ENCODE results near the gene ADCY9.

The ADCY9 gene

GRCh38 chr16:4116325-4117249, at the start of gene ADCY9:
ADCY9 (minus strand) TSS chr16:4116442; CDS start chr16:4115442, 1,000 bp downstream.
- no peaks in the 10 kb centered on the region for H3K27me3 ChIP-seq (ENCODE audit: low read length)
- no peaks in the 10 kb centered on the region for H3F3A ChIP-seq (ENCODE audit: insufficient read depth)
- H3K4me3 ChIP-seq (ENCODE audit: insufficient read depth, low read length, poor library complexity, severe bottlenecking), result no peak within 1 kb of the TSS
- H3K9me2 ChIP-seq (replicated peaks; ENCODE audit: insufficient read depth, low read length), result no peaks in the 10 kb centered on the region
- H3K27ac ChIP-seq (ENCODE audit: low read depth, low read length), result no peak within 1 kb of the TSS
- no peaks in the 10 kb centered on the region for H4K20me1 ChIP-seq (ENCODE audit: low read depth, low read length)
- TF ChIP-seq EZH2phosphoT487 (conservative IDR thresholded peaks at IDR 0.05; ENCODE audit: low read length) (no peak), CTCF (IDR thresholded peaks at IDR 0.05; ENCODE audit: insufficient read depth, low read length, poor library complexity, severe bottlenecking) (no peak)
- H3K9ac ChIP-seq (ENCODE audit: low read length), result no peak within 1 kb of the TSS
- no peak within 1 kb of the TSS for H3K4me2 ChIP-seq (ENCODE audit: low read depth, low read length, poor library complexity, severe bottlenecking)
- H3K9me3 ChIP-seq (ENCODE audit: insufficient read depth, low read length), result no peaks in the 10 kb centered on the region
- no peaks in the 10 kb centered on the region for H3K79me2 ChIP-seq (ENCODE audit: insufficient read depth, low read length)
- no peaks in the 10 kb centered on the region for H3K36me3 ChIP-seq (ENCODE audit: low read length)
- H2AFZ ChIP-seq (ENCODE audit: low read depth, low read length, severe bottlenecking), result no peak within 1 kb of the TSS

- H3K4me2 ChIP-seq (ENCODE audit: low read depth, low read length, poor library complexity, severe bottlenecking), result no peak overlapping the region
- no peaks in the 10 kb centered on the region for H3K9me3 ChIP-seq (ENCODE audit: insufficient read depth, low read length)
- H3K27ac ChIP-seq (ENCODE audit: low read depth, low read length), result no peak overlapping the region
- no peak overlapping the region for H3K9ac ChIP-seq (ENCODE audit: low read length)
- H3K79me2 ChIP-seq (ENCODE audit: insufficient read depth, low read length), result no peaks in the 10 kb centered on the region
- no peaks in the 10 kb centered on the region for H4K20me1 ChIP-seq (ENCODE audit: low read depth, low read length)
- no peaks in the 10 kb centered on the region for H3K36me3 ChIP-seq (ENCODE audit: low read length)
- no peak for TF ChIP-seq EZH2phosphoT487 (conservative IDR thresholded peaks at IDR 0.05; ENCODE audit: low read length)
- TF ChIP-seq CTCF (IDR thresholded peaks at IDR 0.05; ENCODE audit: insufficient read depth, low read length, poor library complexity, severe bottlenecking), result no peak
- no peaks in the 10 kb centered on the region for H3K9me2 ChIP-seq (replicated peaks; ENCODE audit: insufficient read depth, low read length)
- H3K4me3 ChIP-seq (ENCODE audit: insufficient read depth, low read length, poor library complexity, severe bottlenecking), result no peak overlapping the region
- H2AFZ ChIP-seq (ENCODE audit: low read depth, low read length, severe bottlenecking), result no peak overlapping the region
- no peaks in the 10 kb centered on the region for H3F3A ChIP-seq (ENCODE audit: insufficient read depth)
- 0 out of 2 replicates have a peak, but pooled peaks cover 2% of the 10 kb centered on the region for H3K27me3 ChIP-seq (ENCODE audit: low read length)
Measured at GRCh38 chr16:4160658-4161430, 44.6 kb upstream of the ADCY9 start.

DNA sequence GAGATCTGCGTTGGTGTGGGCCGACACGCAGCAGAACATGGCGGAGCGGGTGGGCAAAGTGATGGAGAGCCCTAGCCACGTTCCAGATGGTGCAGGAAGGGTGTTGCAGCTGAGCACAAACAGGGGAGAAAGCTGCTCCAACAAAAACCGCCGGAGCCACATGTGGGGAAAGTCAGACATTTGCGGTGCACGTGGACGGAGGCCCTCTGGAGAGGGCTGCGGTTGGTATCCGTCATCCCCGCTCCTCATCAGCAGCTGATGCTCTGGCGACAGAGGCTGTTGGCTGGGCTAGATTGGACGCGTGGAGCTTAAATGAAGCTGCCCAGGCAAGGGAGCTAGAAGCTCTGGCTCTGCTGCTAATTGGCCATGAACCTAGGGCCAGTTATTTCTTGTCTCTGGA, 43.5 kb upstream of the ADCY9 start:
- no peak overlapping the region for H3K9ac ChIP-seq (ENCODE audit: low read length)
- TF ChIP-seq EZH2phosphoT487 (conservative IDR thresholded peaks at IDR 0.05; ENCODE audit: low read length) (no peak), CTCF (IDR thresholded peaks at IDR 0.05; ENCODE audit: insufficient read depth, low read length, poor library complexity, severe bottlenecking) (no peak)
- no peaks in the 10 kb centered on the region for H3K9me2 ChIP-seq (replicated peaks; ENCODE audit: insufficient read depth, low read length)
- no peaks in the 10 kb centered on the region for H3K9me3 ChIP-seq (ENCODE audit: insufficient read depth, low read length)
- no peaks in the 10 kb centered on the region for H3K79me2 ChIP-seq (ENCODE audit: insufficient read depth, low read length)
- no peak overlapping the region for H3K4me2 ChIP-seq (ENCODE audit: low read depth, low read length, poor library complexity, severe bottlenecking)
- no peaks in the 10 kb centered on the region for H3K27me3 ChIP-seq (ENCODE audit: low read length)
- no peaks in the 10 kb centered on the region for H3F3A ChIP-seq (ENCODE audit: insufficient read depth)
- no peaks in the 10 kb centered on the region for H3K36me3 ChIP-seq (ENCODE audit: low read length)
- H2AFZ ChIP-seq (ENCODE audit: low read depth, low read length, severe bottlenecking), result no peak overlapping the region
- no peak overlapping the region for H3K27ac ChIP-seq (ENCODE audit: low read depth, low read length)
- H3K4me3 ChIP-seq (ENCODE audit: insufficient read depth, low read length, poor library complexity, severe bottlenecking), result no peak overlapping the region
- H4K20me1 ChIP-seq (ENCODE audit: low read depth, low read length), result no peaks in the 10 kb centered on the region

All from SU-DHL-6 (cell line).